Testis (tissue), 3 donors: ENCODE data around the gene SPEN. TPM values are rescaled to one million over a fixed set of nuclear protein-coding genes. Genes with fewer than 3 reads are reported as not detected.
A peak's percentile ranks its signal among the peaks of the same experiment; 100 is the strongest.

ENCODE experiments used
- DNase-seq: peaks from one replicate; pipeline ENCODE4 v3.0.0-alpha.2; 2019
- H3K27ac ChIP-seq, 2 donors: fragments of 200-600 bp; sonication (generic); one replicate each; pipeline ENCODE4 v1.5.1; 2019
- H3K27me3 ChIP-seq: fragments of 200-600 bp; sonication (generic); one replicate; pipeline ENCODE4 v1.5.1; 2019
- H3K36me3 ChIP-seq: fragments of 200-600 bp; sonication (generic); one replicate; pipeline ENCODE4 v1.5.1; 2017; ENCODE audit warnings: low read depth; ENCODE audit errors: missing control alignments
- H3K4me1 ChIP-seq: fragments of 200-600 bp; sonication (generic); one replicate; pipeline ENCODE4 v1.5.1; 2019
- H3K4me3 ChIP-seq, 2 donors: fragments of 200-600 bp; sonication (generic); one replicate each; pipeline ENCODE4 v1.5.1; 2017 to 2019
- H3K9me3 ChIP-seq: fragments of 200-600 bp; sonication (generic); one replicate; pipeline ENCODE4 v1.5.1; 2017
- CTCF ChIP-seq, 3 experiments: fragments of 450-650 bp in 2 of 3; fragments of 200-600 bp in 1 of 3; sonication (generic) in 1 of 3; IDR thresholded peaks; one replicate each; pipeline ENCODE4 v1.5.1; 2016 to 2019; ENCODE audit warnings: antibody characterized with exemption in 3 of 3, mild to moderate bottlenecking in 2 of 3, moderate library complexity in 1 of 3
- POLR2A ChIP-seq: fragments of 450-650 bp; IDR thresholded peaks from one replicate; pipeline ENCODE4 v1.6.1; 2017; ENCODE audit warnings: antibody characterized with exemption, mild to moderate bottlenecking, moderate library complexity
- WGBS, 2 donors: methylation state at CpG; one replicate each; pipeline ENCODE4 v1.1.5; 2018; 5-methylcytosine and 5-hydroxymethylcytosine counted together
- intact Hi-C: fragments of 100-400 bp; cut with DNase I; formaldehyde crosslinking; loops from one replicate; pipeline ENCODE4 v1.15.1; 2023; ENCODE audit warnings: low total_unique reads
- polyA plus RNA-seq: library from polyadenylated mRNA; stranded (reverse); fragments of 350-450 nt; fragmentation: Illumina TruSeq; extraction: RNeasy Lipid Tissue Mini Kit (QIAGEN cat#74804); gene quantifications from one replicate; pipeline ENCODE4 v1.2.3, GENCODE V29; 2014; ENCODE audit warnings: low read depth, low replicate concordance; ENCODE audit not compliant: insufficient read depth
- total RNA-seq, 2 donors: library from RNA; depleted of rRNA; stranded (reverse); fragments of >200 nt; gene quantifications; one replicate each; pipeline ENCODE4 v1.2.3, GENCODE V29; 2016

SPEN gene
- total and polyA plus RNA-seq, 3 donors from 2014 or later, result 53.2 to 60.6 (median 54.8) TPM

GRCh38 chr1:15947382-15948090, 100.0 kb downstream of the SPEN start:
- peaks cover 54% of the 10 kb centered on the region for H3K4me1 ChIP-seq
- no peaks in the 10 kb centered on the region for H3K36me3 ChIP-seq
- H3K4me3 ChIP-seq, result no peak overlapping the region
- no peaks in the 10 kb centered on the region for H3K27me3 ChIP-seq
- no peak for DNase-seq
- H3K27ac ChIP-seq, result peak overlapping the region; percentile 94 to 95
- intact Hi-C loops, result no loop called here
- TF ChIP-seq CTCF (IDR thresholded peaks at IDR 0.05) (no peak), POLR2A (no peak)
- WGBS, 2 donors, result 85 to 88% methylated on average over 10 of the region's 10 CpGs
- H3K9me3 ChIP-seq, result no peaks in the 10 kb centered on the region

GRCh38 chr1:15948091-15948591, 100.6 kb downstream of the SPEN start:
- peak; percentile 53 for DNase-seq
- TF ChIP-seq POLR2A (no peak), CTCF (IDR thresholded peaks at IDR 0.05) (no peak)
- intact Hi-C loops, result no loop called here

GRCh38 chr1:15948595-15949452, 101.3 kb downstream of the SPEN start:
- 26 to 40% methylated on average over 15 of the region's 15 CpGs for WGBS, 2 donors
- no peaks in the 10 kb centered on the region for H3K9me3 ChIP-seq
- H3K27me3 ChIP-seq, result no peaks in the 10 kb centered on the region
- peak; percentile 95 for DNase-seq
- peaks cover 66% of the 10 kb centered on the region for H3K4me1 ChIP-seq
- no peak overlapping the region for H3K4me3 ChIP-seq
- H3K27ac ChIP-seq, result peak overlapping the region; percentile 94 to 95
- intact Hi-C loops, result no loop called here
- TF ChIP-seq POLR2A (no peak), CTCF (IDR thresholded peaks at IDR 0.05) (peak in 1 of 3 experiments; percentile 24)
- H3K36me3 ChIP-seq, result no peaks in the 10 kb centered on the region

More at GRCh38 chr1:15948091-15948591, 100.6 kb downstream of the SPEN start:
- peaks cover 59% of the 10 kb centered on the region for H3K4me1 ChIP-seq
- peak overlapping the region; percentile 94 to 95 for H3K27ac ChIP-seq
- 48 to 60% methylated on average over 15 to 16 of the region's 16 CpGs for WGBS, 2 donors
- H3K27me3 ChIP-seq, result no peaks in the 10 kb centered on the region
- H3K36me3 ChIP-seq, result no peaks in the 10 kb centered on the region
- H3K9me3 ChIP-seq, result no peaks in the 10 kb centered on the region
- H3K4me3 ChIP-seq, result no peak overlapping the region

GRCh38 chr1:15949453-15950245, 102.1 kb downstream of the SPEN start:
- Histone ChIP-seq H3K27ac (peak overlapping the region; percentile 94 to 95), H3K27me3 (no peaks in the 10 kb centered on the region), H3K36me3 (no peaks in the 10 kb centered on the region), H3K4me1 (peaks cover 71% of the 10 kb centered on the region), H3K9me3 (no peaks in the 10 kb centered on the region), H3K4me3 (no peak overlapping the region)
- peak; percentile 96 for DNase-seq
- TF ChIP-seq POLR2A (no peak), CTCF (IDR thresholded peaks at IDR 0.05) (no peak)
- intact Hi-C loops, result no loop called here
- WGBS, 2 donors, result 20 to 35% methylated on average over 3 to 25 of the region's 25 CpGs
